GM23338 (cell line): ENCODE results near the gene STAB2.

ENCODE experiments used
- CREB1 ChIP-seq: fragments of 250-450 bp; sonication (Bioruptor Pico); IDR thresholded peaks from 2 replicates; pipeline ENCODE4 v1.5.0; 2020; ENCODE audit warnings: low read depth, mild to moderate bottlenecking, moderate library complexity
- EZH2 ChIP-seq: fragments of 200-600 bp; sonication (generic); IDR thresholded peaks from one replicate; pipeline ENCODE4 v1.8.0; 2017; ENCODE audit warnings: antibody characterized with exemption, mild to moderate bottlenecking, low read depth; ENCODE audit not compliant: unreplicated experiment
- JUNB ChIP-seq: IDR thresholded peaks from one replicate; pipeline ENCODE4 v1.6.1; 2016; ENCODE audit warnings: antibody characterized with exemption; ENCODE audit not compliant: unreplicated experiment
- POLR2AphosphoS5 ChIP-seq: IDR thresholded peaks from 2 replicates; pipeline ENCODE4 v1.6.1; 2016; ENCODE audit warnings: antibody characterized with exemption, low read depth
- STAT1 ChIP-seq: IDR thresholded peaks from one replicate; pipeline ENCODE4 v1.6.1; 2016; ENCODE audit warnings: antibody characterized with exemption; ENCODE audit not compliant: unreplicated experiment
- TF ChIP-seq, protein P1 (sequence below), 2 experiments: fragments of 200-600 bp in 1 of 2; sonication (generic) in 1 of 2; conservative IDR thresholded peaks; 2 replicates each; pipeline versions ENCODE4 v1.5.1 to v1.6.1; 2016 to 2017; ENCODE audit warnings: antibody characterized with exemption in 2 of 2, low read depth in 2 of 2, mild to moderate bottlenecking in 2 of 2, moderate library complexity in 1 of 2
- TF ChIP-seq, protein P2 (sequence below): IDR thresholded peaks from 2 replicates; pipeline ENCODE4 v1.6.1; 2016; ENCODE audit warnings: antibody characterized with exemption
- TF ChIP-seq, protein P3 (sequence below): IDR thresholded peaks from one replicate; pipeline ENCODE4 v1.6.1; 2018; ENCODE audit warnings: antibody characterized with exemption; ENCODE audit not compliant: unreplicated experiment

DNA sequence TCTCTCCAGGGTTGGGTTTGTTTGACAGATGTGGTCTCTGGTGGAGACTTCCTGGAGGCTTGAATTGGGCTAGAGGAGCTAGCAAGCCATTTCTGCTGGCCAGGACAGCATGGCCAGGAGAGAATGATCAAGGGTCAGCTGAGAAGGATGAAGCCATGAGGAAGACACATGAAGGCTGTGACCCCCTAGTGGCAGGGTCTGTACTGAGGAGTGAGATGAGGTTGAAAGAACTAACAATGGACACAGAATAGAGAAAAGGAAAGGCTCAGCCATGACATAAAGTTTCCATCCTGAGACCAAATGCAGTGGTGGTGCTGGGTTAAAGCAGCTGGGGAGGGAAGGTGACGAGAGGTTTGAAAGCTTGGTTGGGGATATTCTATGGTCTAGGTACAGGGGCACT is 164.1 kb downstream of the STAB2 start:
- TF ChIP-seq, protein P1, sequence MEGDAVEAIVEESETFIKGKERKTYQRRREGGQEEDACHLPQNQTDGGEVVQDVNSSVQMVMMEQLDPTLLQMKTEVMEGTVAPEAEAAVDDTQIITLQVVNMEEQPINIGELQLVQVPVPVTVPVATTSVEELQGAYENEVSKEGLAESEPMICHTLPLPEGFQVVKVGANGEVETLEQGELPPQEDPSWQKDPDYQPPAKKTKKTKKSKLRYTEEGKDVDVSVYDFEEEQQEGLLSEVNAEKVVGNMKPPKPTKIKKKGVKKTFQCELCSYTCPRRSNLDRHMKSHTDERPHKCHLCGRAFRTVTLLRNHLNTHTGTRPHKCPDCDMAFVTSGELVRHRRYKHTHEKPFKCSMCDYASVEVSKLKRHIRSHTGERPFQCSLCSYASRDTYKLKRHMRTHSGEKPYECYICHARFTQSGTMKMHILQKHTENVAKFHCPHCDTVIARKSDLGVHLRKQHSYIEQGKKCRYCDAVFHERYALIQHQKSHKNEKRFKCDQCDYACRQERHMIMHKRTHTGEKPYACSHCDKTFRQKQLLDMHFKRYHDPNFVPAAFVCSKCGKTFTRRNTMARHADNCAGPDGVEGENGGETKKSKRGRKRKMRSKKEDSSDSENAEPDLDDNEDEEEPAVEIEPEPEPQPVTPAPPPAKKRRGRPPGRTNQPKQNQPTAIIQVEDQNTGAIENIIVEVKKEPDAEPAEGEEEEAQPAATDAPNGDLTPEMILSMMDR (conservative IDR thresholded peaks at IDR 0.05; ENCODE audit: low read depth in 2 of 2): peak; percentile 46 to 52
- TF ChIP-seq, protein P2, sequence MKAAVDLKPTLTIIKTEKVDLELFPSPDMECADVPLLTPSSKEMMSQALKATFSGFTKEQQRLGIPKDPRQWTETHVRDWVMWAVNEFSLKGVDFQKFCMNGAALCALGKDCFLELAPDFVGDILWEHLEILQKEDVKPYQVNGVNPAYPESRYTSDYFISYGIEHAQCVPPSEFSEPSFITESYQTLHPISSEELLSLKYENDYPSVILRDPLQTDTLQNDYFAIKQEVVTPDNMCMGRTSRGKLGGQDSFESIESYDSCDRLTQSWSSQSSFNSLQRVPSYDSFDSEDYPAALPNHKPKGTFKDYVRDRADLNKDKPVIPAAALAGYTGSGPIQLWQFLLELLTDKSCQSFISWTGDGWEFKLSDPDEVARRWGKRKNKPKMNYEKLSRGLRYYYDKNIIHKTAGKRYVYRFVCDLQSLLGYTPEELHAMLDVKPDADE: no peak
- TF ChIP-seq, protein P3, sequence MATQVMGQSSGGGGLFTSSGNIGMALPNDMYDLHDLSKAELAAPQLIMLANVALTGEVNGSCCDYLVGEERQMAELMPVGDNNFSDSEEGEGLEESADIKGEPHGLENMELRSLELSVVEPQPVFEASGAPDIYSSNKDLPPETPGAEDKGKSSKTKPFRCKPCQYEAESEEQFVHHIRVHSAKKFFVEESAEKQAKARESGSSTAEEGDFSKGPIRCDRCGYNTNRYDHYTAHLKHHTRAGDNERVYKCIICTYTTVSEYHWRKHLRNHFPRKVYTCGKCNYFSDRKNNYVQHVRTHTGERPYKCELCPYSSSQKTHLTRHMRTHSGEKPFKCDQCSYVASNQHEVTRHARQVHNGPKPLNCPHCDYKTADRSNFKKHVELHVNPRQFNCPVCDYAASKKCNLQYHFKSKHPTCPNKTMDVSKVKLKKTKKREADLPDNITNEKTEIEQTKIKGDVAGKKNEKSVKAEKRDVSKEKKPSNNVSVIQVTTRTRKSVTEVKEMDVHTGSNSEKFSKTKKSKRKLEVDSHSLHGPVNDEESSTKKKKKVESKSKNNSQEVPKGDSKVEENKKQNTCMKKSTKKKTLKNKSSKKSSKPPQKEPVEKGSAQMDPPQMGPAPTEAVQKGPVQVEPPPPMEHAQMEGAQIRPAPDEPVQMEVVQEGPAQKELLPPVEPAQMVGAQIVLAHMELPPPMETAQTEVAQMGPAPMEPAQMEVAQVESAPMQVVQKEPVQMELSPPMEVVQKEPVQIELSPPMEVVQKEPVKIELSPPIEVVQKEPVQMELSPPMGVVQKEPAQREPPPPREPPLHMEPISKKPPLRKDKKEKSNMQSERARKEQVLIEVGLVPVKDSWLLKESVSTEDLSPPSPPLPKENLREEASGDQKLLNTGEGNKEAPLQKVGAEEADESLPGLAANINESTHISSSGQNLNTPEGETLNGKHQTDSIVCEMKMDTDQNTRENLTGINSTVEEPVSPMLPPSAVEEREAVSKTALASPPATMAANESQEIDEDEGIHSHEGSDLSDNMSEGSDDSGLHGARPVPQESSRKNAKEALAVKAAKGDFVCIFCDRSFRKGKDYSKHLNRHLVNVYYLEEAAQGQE: no peak
- TF ChIP-seq POLR2AphosphoS5 (no peak), EZH2 (no peak), STAT1 (no peak), JUNB (no peak), CREB1 (CRISPR knock-in tag) (no peak)
